ENCODE measurements around the gene MBLAC2.

GRCh38 chr5:90410178-90410762, 64.3 kb downstream of the MBLAC2 start:
- TF ChIP-seq CTCF (conservative IDR thresholded peaks at IDR 0.05; ENCODE audit: low read depth in 2 of 2), result no peak
- no peak for TF ChIP-seq POLR2AphosphoS5 (IDR thresholded peaks at IDR 0.05; ENCODE audit: low read depth)
- TF ChIP-seq EZH2 (IDR thresholded peaks at IDR 0.05; ENCODE audit: low read depth, unreplicated experiment), result no peak
- TF ChIP-seq EZH2phosphoT487 (IDR thresholded peaks at IDR 0.05; ENCODE audit: unreplicated experiment), result no peak

Measured in GM23338 (cell line).